Ureter (tissue), 1 donor: ENCODE results near the gene ALDOA. TPM values are rescaled to one million over a fixed set of nuclear protein-coding genes. Genes with fewer than 3 reads are reported as not detected.
"Not testable (repeated sequence)": the region's sequence is repeated elsewhere in the genome, so short reads cannot be mapped to it uniquely, and the experiment has no call there.

Source experiments
- DNase-seq: peaks from one replicate; pipeline ENCODE4 v3.0.0-alpha.2; 2020; ENCODE audit warnings: low spot score
- total RNA-seq: library from RNA; stranded (reverse); gene quantifications from one replicate; pipeline ENCODE4 v1.2.4, GENCODE V29; 2023
- donor health status: DM: yes; HTN: yes; CAD: no.

The ALDOA gene
- 1,279 TPM for total RNA-seq

DNA sequence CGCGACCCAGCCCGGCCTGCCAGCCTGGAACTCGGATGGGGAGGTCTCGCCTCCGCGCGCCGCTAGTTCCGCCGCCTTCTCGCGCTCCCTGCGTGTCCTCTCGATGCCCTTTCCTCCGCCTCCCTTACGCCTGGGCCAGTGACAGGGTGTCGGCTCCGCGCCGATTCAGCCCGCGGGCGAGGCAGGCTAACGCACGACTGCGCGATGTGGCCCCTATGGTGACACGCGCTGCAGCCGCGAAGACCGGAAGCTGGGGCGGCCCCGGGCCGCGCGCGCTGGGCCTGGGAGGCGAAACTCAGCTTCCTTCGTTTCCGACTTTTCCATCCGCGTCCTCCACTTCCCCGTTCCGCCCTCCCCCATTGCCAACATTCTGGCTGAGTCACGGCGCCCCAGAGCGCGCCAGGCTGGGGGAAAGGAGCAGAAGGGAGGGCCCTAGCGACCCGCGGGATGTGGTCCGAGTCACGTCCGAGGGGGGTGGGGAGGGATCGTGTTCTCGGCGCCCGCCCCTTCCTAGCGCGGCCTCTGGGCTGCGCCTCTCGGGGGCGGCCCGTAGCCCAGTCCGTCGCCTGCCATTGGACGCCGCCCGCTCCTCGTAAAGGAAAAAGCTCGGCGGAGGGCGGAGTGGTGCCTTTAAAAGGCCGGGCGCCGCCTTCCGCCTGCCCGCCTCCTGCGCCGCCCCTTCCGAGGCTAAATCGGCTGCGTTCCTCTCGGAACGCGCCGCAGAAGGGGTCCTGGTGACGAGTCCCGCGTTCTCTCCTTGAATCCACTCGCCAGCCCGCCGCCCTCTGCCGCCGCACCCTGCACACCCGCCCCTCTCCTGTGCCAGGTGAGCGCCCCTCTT, at the start of gene ALDOA:
Gene ALDOA (plus strand): TSS at position 659 of the 841 bp plus-strand sequence. CDS start 1,138 bp downstream, outside the sequence.
- peak; percentile 99 for DNase-seq

GRCh38 chr16:30016555-30017276, 48.8 kb upstream of the ALDOA start:
- DNase-seq: no peak

GRCh38 chr16:30017277-30017656, 48.3 kb upstream of the ALDOA start:
- no peak for DNase-seq

DNA sequence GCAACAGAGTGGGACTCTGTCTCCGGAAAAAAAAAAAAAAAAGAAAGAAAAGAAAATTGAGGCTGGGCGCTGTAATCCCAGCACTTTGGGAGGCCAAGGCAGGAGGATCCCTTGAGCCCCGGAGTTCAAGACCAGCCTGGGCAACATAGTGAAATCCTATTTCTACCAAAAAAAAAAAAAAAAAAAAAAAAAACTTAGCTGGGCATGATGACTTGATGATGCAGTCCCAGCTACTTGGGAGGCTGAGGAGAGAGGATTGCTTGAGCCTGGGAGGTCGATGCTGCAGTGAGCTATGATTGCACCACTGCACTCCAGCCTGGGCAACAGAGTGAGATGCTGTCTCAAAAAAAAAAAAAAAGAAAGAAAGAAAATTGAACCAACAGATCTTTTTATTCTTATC, 47.6 kb upstream of the ALDOA start:
- not testable (repeated sequence) for DNase-seq

DNA sequence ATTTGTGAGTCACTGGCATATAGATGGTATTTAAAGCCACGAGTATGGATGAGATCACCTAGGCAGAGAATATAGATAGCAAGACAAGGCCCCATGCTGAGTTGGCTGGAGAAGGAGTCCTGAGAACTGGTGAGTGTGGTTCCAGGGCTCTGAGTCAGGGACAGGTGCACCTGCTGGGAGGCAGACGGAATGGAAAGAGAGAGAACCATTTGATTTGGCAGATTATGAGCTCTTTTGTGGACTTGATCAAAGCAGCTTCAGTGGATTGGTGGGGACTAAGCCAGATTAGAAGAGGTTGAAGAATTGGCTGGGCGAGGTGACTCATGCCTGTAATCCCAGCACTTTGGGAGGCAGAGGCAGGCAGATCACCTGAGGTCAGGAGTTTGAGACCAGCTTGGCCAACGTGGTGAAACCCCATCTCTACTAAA, 46.8 kb upstream of the ALDOA start:
- no peak for DNase-seq

DNA sequence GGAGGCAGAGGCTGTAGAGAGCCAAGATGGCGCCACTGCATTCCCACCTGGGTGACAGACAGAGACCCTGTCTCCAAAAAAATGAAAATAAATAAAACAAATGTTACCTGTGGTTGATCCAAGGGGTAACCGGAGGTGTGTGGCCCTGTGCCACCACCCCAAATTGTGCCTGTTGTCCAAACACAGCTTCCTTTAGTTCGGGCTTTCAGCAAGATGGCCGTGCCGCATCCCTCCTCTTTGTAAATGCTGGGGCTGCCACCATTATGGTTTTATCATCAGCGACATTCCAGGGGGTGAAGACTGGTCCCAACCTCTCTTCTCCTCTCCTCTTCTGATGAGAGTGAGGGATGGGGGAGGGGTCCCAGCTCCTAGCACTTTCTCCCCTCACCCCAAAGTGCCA, 42.7 kb upstream of the ALDOA start, which contains the start of gene C16orf92:
Gene C16orf92 (plus strand): TSS at position 312 of the 400 bp plus-strand sequence. CDS start 143 bp downstream, outside the sequence.
- no peak for DNase-seq

GRCh38 chr16:30023586-30023985, 42.0 kb upstream of the ALDOA start:
- no peak for DNase-seq

DNA sequence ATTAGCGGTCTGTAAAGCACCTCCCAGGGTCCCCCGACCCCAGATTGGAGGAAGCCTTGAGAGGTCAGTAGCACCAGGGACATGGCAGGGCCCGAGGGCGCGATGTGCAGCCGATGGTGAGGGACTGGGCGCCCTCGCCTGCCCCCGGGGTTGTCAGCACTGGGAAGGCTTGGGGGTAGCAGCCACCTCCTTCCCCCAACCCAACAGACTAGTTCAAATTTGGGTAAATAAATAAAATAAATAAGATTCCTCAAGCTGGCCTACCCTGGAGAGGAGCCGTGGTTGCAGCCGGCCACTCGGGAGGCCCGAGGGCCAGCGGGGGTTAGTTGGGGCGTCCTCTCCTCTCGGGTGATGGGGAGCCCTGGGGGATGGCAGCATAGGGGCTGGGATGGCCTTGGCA, 41.1 kb upstream of the ALDOA start:
- DNase-seq: no peak

- DNase-seq: no peak
These were observed 40.4 kb upstream of the ALDOA start for GRCh38 chr16:30025156-30025555.

DNA sequence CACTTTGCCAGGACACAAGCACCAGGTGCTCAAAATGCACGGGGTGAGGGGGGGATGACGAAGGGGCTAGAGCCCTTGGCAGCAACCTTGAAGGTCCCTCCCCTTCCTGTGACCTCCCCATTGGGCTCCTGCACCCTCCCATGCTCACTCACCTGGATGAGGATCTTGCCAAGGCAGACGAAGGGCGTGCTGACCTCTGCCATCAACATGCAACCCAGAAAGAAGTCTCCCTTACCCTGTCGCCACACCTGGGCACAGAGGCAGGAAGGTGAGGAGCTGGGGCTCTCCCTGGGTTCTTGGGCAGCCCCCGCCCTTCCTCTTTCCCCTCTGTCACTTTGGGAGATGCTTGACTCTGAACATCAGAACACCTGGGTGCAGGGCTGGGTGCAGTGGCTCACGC, 40.0 kb upstream of the ALDOA start:
- no peak for DNase-seq

GRCh38 chr16:30026449-30026848, 39.1 kb upstream of the ALDOA start:
- no peak for DNase-seq

DNA sequence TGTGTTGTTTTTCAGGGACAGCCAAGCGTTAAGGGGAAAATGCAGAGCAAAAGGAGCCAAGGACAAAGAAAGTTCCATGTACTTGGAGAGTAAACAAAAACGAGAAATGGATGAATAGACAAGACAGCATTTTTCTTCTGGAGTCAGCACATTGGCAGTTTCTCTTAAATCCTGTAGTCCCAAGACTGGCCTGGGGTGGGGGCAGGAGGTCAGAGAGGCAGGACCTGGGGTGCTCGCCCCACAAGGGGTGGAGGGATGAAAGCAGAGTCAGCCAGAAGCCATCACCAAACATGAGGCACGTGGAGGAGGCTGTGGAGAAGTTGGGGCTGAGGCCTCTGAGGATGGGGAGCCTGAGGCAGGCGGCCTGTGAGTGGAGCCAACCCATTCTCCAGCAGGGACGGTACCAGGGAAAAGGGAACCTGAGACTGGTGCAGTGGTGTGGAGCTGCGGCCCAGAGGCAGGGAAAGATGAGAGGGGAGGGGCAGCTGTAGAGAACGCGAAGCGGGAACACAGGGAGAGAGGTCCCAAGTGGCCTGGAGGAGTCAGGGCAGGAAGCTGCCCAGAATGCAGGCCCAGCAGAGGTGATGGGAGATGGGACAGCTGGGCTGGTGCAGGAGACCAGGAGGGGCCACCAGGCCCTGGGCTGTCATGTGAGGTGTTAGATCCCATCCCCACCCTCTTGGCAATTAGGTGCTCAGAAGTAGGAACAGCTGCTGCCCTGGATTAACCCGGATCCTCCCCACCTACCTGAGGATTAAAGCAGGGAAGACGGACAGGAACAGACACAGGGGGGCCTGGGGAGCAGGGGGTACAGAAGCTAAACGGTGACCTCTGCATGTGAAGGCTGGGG, 37.7 kb upstream of the ALDOA start:
- DNase-seq: no peak

GRCh38 chr16:30028438-30029076, 37.0 kb upstream of the ALDOA start:
- no peak for DNase-seq

GRCh38 chr16:30030011-30030685, 35.4 kb upstream of the ALDOA start:
- DNase-seq: no peak

DNA sequence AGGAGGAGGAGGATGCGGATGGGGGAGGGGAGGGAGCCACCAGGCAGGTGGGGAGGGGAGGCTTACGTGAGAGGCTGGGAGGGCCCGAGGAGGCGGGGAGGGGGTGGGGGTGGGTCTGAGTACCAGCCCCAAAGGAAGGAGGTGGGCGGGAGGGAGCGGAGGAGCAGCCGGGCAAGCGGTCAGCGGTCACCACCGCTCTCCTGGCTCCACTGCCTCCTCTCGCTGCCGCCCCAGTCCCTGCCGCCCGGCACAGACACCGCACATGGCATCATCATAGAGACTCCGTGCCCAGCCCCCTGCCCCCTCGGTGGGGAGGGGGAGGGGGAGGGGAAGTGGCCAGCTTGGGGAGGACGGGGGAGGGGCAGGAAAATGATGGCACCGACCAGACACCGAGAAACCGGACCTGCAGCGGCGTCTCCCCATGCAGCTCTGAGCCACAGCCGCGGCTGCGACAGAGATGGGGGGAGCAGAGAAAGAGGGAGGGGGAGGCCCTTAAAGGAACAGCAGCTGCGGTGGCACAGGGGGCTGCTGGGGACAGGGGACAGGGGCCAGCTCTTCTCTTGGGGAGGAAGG, 34.6 kb upstream of the ALDOA start, which contains the start of gene TLCD3B:
Gene TLCD3B (minus strand): TSS at position 431 of the 573 bp plus-strand sequence. CDS start 744 bp downstream, outside the sequence.
- DNase-seq: no peak

DNA sequence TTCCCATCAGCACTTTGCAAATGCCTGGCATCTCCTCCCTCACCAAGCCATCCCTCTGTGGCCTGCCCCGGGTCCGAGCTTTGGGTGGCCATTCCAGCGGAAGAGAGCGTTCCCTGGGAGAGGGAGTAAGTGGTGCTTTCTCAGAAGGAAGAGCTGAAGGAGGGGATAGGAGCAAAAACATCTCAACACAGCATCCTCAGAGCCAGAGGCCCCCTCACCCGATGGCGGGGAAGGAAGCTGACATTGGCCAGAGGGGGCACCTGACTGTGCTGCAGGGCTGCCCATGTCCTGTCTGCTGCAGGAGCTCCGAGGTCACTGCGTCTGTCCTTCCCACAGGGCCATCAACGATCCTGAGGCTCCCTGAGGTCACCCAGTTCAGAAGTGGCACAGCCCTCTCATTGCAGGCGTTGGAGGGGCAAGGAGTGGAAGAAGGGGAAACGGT, 34.1 kb upstream of the ALDOA start:
- DNase-seq: no peak

GRCh38 chr16:30032083-30032819, 33.3 kb upstream of the ALDOA start:
- no peak for DNase-seq

DNA sequence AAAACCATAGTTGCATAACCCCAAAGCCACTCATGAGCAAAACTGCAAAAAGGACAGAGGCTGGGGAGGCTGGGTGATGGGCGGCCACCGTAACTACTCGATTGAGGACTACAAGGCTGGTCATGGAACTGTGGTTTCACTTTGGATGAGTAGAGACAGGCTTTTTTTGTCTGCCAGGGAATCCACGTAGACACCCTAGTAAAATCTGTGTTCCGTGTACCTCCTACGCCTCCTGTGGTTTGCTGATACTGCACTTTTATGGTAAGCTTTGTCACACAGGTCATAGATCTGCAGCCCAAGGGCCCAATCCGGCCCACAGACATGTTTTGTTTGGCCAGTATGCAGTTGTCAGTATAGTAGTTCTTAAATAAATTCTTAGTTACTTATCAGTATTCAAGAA, 32.3 kb upstream of the ALDOA start:
- no peak for DNase-seq

DNA sequence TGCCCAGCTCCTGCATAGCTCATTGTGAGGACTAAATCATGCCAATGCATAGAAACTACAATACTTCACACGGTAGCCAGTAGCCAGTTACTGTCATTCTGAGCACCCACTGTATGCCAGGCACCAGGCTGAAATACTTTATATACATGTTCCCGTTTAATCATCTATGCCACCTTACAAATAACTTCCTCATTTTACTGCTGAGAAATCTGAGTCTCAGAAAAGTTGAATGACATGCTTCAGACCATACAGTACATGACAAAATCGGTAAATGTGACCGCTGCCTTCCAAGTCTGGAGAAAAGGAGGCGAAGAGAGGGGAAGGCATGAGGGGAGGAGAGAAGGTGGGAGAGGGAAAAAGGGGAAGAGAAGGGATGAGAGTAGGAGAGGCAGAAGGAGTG, 25.3 kb upstream of the ALDOA start:
- no peak for DNase-seq

- not testable (repeated sequence) for DNase-seq
These were observed 24.9 kb upstream of the ALDOA start for GRCh38 chr16:30040690-30041089.
